Left renal cortex interstitium (tissue), 4 donors: ENCODE data around the gene LRMDA. TPM values are rescaled to one million over a fixed set of nuclear protein-coding genes. Genes with fewer than 3 reads are reported as not detected.

Source experiments
- DNase-seq, 4 donors: peaks; one replicate each; pipeline ENCODE4 v3.0.0-alpha.2; 2013; ENCODE audit warnings: low read depth in 4 of 4, low spot score in 2 of 4, missing footprints in 1 of 4
- polyA plus RNA-seq, 4 donors: library from polyadenylated mRNA; unstranded; fragments of 120-200 nt; gene quantifications; one replicate each; pipeline ENCODE4 v1.2.1, GENCODE V29; 2013; ENCODE audit not compliant: insufficient read length in 4 of 4

The LRMDA gene
- polyA plus RNA-seq, 4 donors, result 15.3 to 23.5 (median 21.1) TPM

DNA sequence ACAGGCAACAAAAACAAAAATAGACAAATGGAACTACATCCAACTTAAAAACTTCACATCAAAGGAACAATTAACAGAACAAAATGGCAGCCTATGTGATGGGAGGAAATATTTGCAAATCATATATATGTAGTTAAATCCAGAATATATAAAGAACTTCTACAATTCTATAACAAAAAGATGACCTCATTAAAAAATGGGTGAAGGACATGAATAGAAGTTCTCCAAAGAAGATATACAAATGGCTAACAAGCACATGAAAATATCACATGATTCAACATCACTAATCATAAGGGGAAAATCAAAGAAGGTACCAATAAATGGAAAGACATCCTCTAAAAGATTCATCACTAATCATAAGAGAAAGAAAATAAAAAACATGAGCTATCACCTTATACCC, 416.1 kb downstream of the LRMDA start:
- no peak for DNase-seq

- DNase-seq, result no peak
Observed at GRCh38 chr10:75851580-75852345, 420.3 kb downstream of the LRMDA start.

GRCh38 chr10:75852851-75853484, 421.5 kb downstream of the LRMDA start:
- DNase-seq, result no peak

GRCh38 chr10:75857269-75857846, 425.9 kb downstream of the LRMDA start:
- no peak for DNase-seq

DNA sequence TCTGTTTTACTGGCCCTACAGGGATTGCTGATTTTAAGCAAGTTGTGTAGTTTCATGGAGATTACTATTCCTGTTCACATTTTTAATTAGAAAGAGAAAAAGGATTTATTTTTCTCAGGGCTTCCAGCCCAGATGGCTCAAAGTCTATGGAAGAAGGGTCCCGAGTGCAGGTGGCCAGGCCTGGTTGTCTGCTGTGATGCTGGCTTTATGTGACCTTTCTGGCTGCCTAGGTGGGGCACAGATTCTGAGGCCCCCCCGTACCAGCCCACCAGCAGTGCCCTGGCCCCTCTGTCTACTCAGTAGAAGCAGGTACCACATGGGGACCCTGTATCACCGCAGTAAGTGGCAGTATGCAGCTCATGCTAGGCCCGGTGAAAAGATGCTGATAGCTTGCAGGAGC, 426.5 kb downstream of the LRMDA start:
- no peak for DNase-seq

DNA sequence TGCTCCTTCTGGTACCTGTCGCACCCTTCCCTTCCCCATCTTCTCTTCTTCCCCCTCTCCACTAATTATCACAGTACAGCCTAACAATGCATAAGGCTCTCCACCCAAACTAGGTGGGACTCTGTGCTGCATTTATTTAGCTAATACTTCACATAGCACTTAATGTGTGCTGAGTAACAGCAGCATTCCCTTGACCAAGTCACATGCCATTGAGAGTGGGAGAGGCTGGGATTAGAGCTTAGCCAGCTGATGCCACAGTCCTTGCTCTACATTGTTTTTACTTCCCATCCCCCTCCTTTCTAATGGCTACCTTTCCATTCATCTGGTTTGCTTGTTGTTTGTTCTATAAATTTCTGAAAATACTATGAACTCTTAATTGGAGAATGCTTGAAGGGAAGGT, 426.9 kb downstream of the LRMDA start:
- DNase-seq, result no peak

DNA sequence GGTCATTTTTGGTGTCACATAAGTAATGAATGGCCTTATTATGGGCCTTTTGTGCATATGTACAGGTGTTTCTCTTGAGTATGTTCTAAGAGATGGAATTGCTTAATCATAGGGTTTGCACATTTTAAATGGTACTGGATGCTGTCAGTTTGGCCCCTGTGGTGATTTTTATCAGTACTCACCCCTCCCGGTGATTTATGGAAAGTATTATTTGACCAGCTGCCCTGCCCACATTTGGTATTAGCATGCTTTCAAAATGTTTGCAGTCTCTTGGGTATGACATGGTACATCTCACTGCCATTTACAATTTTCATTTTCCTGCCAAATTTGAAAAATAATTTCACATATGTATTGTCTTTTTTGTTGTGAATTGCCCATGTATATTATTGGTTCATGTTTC, 427.7 kb downstream of the LRMDA start:
- DNase-seq, result no peak

GRCh38 chr10:75860009-75860408, 428.6 kb downstream of the LRMDA start:
- no peak for DNase-seq

DNA sequence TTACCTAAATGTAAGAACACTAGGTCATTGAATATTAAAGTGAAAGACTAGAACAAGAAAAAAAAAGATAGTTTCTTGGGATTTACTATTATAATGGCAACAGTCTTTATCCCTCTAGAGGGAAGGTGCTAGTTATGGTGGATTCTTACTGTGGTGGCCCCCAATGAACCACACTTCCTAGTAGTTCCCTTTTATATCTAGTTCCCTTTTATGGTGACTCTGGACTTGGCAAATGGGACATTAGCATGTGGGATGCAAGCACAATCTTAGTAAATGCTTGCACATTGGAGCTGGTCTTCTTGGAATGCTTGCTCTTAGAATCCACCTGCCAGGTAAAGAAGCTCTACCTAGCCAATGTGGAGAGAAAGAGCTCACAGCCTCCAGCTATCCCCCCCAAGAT, 430.2 kb downstream of the LRMDA start:
- no peak for DNase-seq

- no peak for DNase-seq
Observed at GRCh38 chr10:75862935-75863334, 431.5 kb downstream of the LRMDA start.

DNA sequence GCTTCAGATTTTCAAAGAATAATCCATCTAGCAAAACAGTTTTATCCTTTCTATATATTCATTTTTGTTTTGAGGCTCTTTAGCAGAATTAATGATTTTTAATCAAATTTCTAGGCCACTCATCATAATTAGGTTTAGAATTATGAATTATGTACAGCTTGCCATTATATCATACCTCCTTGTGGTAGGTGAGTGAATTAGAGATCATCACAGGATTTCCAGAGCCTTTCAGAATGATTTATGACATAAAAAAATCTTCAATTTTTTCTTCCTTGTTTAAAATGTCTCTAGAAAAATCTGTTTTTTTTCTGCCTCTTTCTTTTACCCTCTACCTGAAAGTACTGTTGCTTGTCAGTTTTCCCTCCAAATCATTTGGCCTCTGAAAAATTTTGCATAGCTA, 433.3 kb downstream of the LRMDA start:
- no peak for DNase-seq

GRCh38 chr10:75865413-75866299, 434.2 kb downstream of the LRMDA start:
- DNase-seq, result no peak

GRCh38 chr10:75866300-75866625, 434.8 kb downstream of the LRMDA start:
- DNase-seq, result no peak

- no peak for DNase-seq
Observed at GRCh38 chr10:75866731-75867130, 435.3 kb downstream of the LRMDA start.

- no peak for DNase-seq
Observed at GRCh38 chr10:75868574-75868973, 437.1 kb downstream of the LRMDA start.

DNA sequence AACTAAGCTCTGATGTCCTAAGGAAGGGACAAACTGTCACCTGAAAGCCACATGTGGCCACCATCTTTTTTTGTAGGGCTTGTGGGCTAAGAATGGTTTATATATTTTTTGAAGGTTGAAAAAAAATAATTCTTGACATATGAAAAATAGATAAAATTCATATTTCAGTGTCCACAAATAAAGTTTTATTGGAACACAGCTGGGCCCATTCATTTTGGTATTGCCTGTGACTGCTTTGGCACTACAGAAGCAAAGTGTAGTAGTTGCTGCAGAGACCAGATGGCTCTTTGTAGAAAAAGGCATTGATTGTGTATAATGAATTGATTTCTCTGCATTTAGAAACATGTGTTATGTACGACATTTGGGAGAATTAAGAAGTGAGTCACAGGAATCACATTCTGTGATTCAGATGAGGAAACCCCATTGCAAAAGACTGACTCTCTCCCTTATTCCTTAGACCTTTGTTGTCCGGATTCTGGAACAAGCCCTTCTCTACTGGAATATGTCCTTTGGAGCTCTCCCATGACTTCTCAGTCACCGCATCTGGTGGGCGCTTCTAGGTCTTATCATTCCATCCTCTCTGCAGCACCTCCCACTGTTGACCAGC, 438.7 kb downstream of the LRMDA start:
- DNase-seq, result no peak

DNA sequence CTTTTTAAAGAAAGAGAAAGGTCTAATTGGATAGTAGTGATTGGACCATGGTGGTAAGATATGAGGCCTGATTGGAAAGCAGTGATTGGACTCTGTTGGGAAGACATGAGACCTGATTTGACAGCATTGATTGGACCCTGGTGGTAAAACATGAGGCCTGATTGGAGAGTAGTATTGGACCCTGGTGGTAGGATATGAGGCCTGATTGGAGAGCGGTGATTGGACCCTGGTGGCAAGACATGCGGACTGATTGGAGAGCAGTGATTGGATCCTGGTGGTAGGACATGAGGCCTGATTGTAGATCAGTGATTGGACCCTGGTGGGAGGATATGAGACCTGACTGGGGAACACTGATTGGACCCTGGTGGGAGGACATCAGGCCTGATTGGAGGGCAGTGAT, 444.3 kb downstream of the LRMDA start:
- no peak for DNase-seq

DNA sequence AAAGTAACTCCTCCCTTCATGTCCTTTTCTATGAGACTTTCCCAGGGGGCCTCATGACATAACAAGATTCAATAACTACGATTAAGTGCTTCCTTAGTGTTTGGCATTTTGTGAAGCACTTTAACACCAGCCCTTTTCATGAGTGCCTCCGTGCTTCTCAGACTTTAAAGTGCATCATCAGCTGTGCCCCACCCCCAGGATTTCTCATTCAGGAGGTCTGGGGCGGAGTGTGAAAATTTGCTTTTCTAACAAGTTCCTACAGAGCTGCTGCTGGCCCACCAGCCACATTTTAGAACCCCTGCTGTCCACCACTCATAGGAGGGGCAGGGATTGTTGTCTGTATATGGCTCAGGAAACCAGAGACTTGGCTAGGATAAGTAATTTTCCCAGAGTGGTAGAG, 445.3 kb downstream of the LRMDA start:
- DNase-seq, result no peak

GRCh38 chr10:75877877-75878276, 446.5 kb downstream of the LRMDA start:
- no peak for DNase-seq

DNA sequence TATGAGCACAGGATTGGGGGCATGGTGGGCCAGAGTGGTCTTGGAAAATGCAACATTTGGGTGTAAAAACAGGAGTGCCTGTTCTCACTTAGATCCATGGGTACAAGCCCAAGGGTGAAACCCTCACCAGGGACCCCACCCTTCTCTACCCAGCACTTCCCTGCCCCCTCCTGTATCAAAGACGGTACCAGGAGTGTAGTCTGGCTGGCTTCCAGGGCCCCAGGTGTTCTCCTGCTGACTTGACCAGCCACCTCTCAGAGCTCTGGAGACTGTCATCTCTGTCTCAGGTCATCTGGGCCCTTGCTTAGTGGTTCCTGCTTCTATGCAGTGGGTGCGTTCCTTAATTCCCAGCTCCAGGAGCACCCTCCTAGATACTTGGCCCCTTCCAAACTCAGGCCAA, 447.2 kb downstream of the LRMDA start:
- no peak for DNase-seq
